GM12891 (cell line): Measurements from ENCODE around the gene ABCA13.

Source experiments
- POLR2A ChIP-seq: IDR thresholded peaks from 2 replicates; pipeline ENCODE4 v1.6.1; 2011; ENCODE audit warnings: low read depth, low read length, control low read depth
- POLR2AphosphoS5 ChIP-seq: IDR thresholded peaks from 2 replicates; pipeline ENCODE4 v1.6.1; 2011; ENCODE audit warnings: low read depth, low read length, control low read depth
- TAF1 ChIP-seq: IDR thresholded peaks from 2 replicates; pipeline ENCODE4 v1.6.1; 2011; ENCODE audit warnings: low read depth, low read length, control low read depth

GRCh38 chr7:48217266-48217665, 46.0 kb downstream of the ABCA13 start:
- no peak for TF ChIP-seq POLR2A
- no peak for TF ChIP-seq POLR2AphosphoS5
- no peak for TF ChIP-seq TAF1
